Measurements from ENCODE around the gene TAC3. TPM values are rescaled to one million over a fixed set of nuclear protein-coding genes. Genes with fewer than 3 reads are reported as not detected.
"Not testable (repeated sequence)": the region's sequence is repeated elsewhere in the genome, so short reads cannot be mapped to it uniquely, and the experiment has no call there.

TAC3 gene
- total RNA-seq, 2 experiments from 2014 or later: not detected

- H3K36me3 Mint-ChIP-seq (ENCODE audit: low read depth); H3K27me3 Mint-ChIP-seq (ENCODE audit: low read depth); ATAC-seq; POLR2A ChIA-PET; H3K9me3 Mint-ChIP-seq (ENCODE audit: insufficient read depth); DNase-seq; H3K4me3 Mint-ChIP-seq; H3K27ac Mint-ChIP-seq; H3K4me1 Mint-ChIP-seq (ENCODE audit: low read depth): not testable (repeated sequence)
- CTCF ChIA-PET: interaction anchor here (0.7 to 2.7 kb wide), 8 partner anchors 9 to 45 kb away, joined by 3 to 15 read pairs (median 4); no protein-coding TSS in a partner anchor
These were observed 2.0 kb upstream of the TAC3 start for GRCh38 chr12:57018353-57018752.

- Mint-ChIP-seq H3K27me3 (ENCODE audit: low read depth) (peaks cover 10% of the 10 kb centered on the region), H3K36me3 (ENCODE audit: low read depth) (no peaks in the 10 kb centered on the region), H3K4me3 (no peak overlapping the region), H3K27ac (no peak overlapping the region), H3K4me1 (ENCODE audit: low read depth) (peaks cover 40% of the 10 kb centered on the region), H3K9me3 (ENCODE audit: insufficient read depth) (no peaks in the 10 kb centered on the region)
- DNase-seq (no peak), ATAC-seq (no peak)
- POLR2A ChIA-PET: interaction anchor here (0.7 kb wide), 1 partner anchor 39 kb away, joined by 3 read pairs; no protein-coding TSS in a partner anchor
- CTCF ChIA-PET: interaction anchor here (1.0 to 10.3 kb wide), 5 partner anchors 15 to 99 kb away, joined by 3 to 201 read pairs (median 7); partner anchors contain the start of gene STAT6
These were observed 3.5 kb downstream of the TAC3 start for GRCh38 chr12:57012600-57013465.

- Mint-ChIP-seq H3K9me3 (ENCODE audit: insufficient read depth) (no peaks in the 10 kb centered on the region), H3K27me3 (ENCODE audit: low read depth) (peaks cover 10% of the 10 kb centered on the region), H3K36me3 (ENCODE audit: low read depth) (no peaks in the 10 kb centered on the region), H3K4me1 (ENCODE audit: low read depth) (peaks cover 51% of the 10 kb centered on the region), H3K4me3 (peak overlapping the region; percentile 1), H3K27ac (peak overlapping the region; percentile 79)
- ATAC-seq (peak; percentile 79), DNase-seq (peak; percentile 42)
- ChIA-PET POLR2A (interaction anchor here (1.2 to 1.3 kb wide), 3 partner anchors 25 to 100 kb away, joined by 3 to 5 read pairs (median 3); no protein-coding TSS in a partner anchor), CTCF (interaction anchor here (1.0 to 10.3 kb wide), 16 partner anchors 10 to 170 kb away, joined by 3 to 201 read pairs (median 4); partner anchors contain the start of genes MYO1A and STAT6)
These were observed 4.6 kb downstream of the TAC3 start for GRCh38 chr12:57011438-57012424.

GRCh38 chr12:57010627-57011247, 5.6 kb downstream of the TAC3 start:
- H3K9me3 Mint-ChIP-seq (ENCODE audit: insufficient read depth): no peaks in the 10 kb centered on the region
- DNase-seq (no peak), ATAC-seq (no peak)
- H3K27ac Mint-ChIP-seq: peak overlapping the region; percentile 79
- no peaks in the 10 kb centered on the region for H3K36me3 Mint-ChIP-seq (ENCODE audit: low read depth)
- H3K4me1 Mint-ChIP-seq (ENCODE audit: low read depth): peaks cover 54% of the 10 kb centered on the region
- peaks cover 10% of the 10 kb centered on the region for H3K27me3 Mint-ChIP-seq (ENCODE audit: low read depth)
- no peak overlapping the region for H3K4me3 Mint-ChIP-seq
- CTCF ChIA-PET: interaction anchor here (0.7 to 10.3 kb wide), 15 partner anchors 9 to 256 kb away, joined by 3 to 201 read pairs (median 4); partner anchors contain the start of genes MYO1A and STAT6
- POLR2A ChIA-PET: interaction anchor here (0.6 to 1.3 kb wide), 4 partner anchors 26 to 101 kb away, joined by 3 to 5 read pairs (median 3); no protein-coding TSS in a partner anchor

GRCh38 chr12:57009949-57010626, 6.2 kb downstream of the TAC3 start:
- H3K27me3 Mint-ChIP-seq (ENCODE audit: low read depth): peaks cover 7% of the 10 kb centered on the region
- peaks cover 60% of the 10 kb centered on the region for H3K4me1 Mint-ChIP-seq (ENCODE audit: low read depth)
- CTCF ChIA-PET: interaction anchor here (0.7 to 10.3 kb wide), 13 partner anchors 8 to 256 kb away, joined by 3 to 201 read pairs (median 15); partner anchors contain the start of genes MYO1A and STAT6
- ATAC-seq (no peak), DNase-seq (no peak)
- no peaks in the 10 kb centered on the region for H3K9me3 Mint-ChIP-seq (ENCODE audit: insufficient read depth)
- H3K27ac Mint-ChIP-seq: no peak overlapping the region
- POLR2A ChIA-PET: interaction anchor here (1.2 to 2.1 kb wide), 3 partner anchors 69 to 102 kb away, joined by 3 to 22 read pairs (median 5); partner anchors contain the start of gene STAT6
- H3K36me3 Mint-ChIP-seq (ENCODE audit: low read depth): no peaks in the 10 kb centered on the region
- no peak overlapping the region for H3K4me3 Mint-ChIP-seq

- CTCF ChIA-PET: interaction anchor here (0.7 to 11.2 kb wide), 24 partner anchors 9 to 252 kb away, joined by 3 to 213 read pairs (median 8); partner anchors contain the start of genes HSD17B6, MYO1A, NEMP1 and PRIM1
- H3K4me1 Mint-ChIP-seq (ENCODE audit: low read depth): peaks cover 68% of the 10 kb centered on the region
- POLR2A ChIA-PET: interaction anchor here (0.7 to 2.1 kb wide), 4 partner anchors 8 to 104 kb away, joined by 3 to 22 read pairs (median 4); partner anchors contain the start of genes STAT6 and TAC3
- ATAC-seq: peak; percentile 37
- DNase-seq: peak; percentile 52
- peaks cover 12% of the 10 kb centered on the region for H3K36me3 Mint-ChIP-seq (ENCODE audit: low read depth)
- H3K27ac Mint-ChIP-seq: peak overlapping the region; percentile 77
- H3K9me3 Mint-ChIP-seq (ENCODE audit: insufficient read depth): no peaks in the 10 kb centered on the region
- H3K27me3 Mint-ChIP-seq (ENCODE audit: low read depth): no peaks in the 10 kb centered on the region
- no peak overlapping the region for H3K4me3 Mint-ChIP-seq
These were observed 8.2 kb downstream of the TAC3 start for GRCh38 chr12:57008178-57008577.

GRCh38 chr12:57006809-57007475, 9.4 kb downstream of the TAC3 start:
- ATAC-seq: no peak
- H3K36me3 Mint-ChIP-seq (ENCODE audit: low read depth): peaks cover 24% of the 10 kb centered on the region
- POLR2A ChIA-PET: interaction anchor here (0.6 to 1.5 kb wide), 3 partner anchors 41 to 105 kb away, joined by 3 to 5 read pairs (median 3); no protein-coding TSS in a partner anchor
- peak overlapping the region; percentile 77 for H3K27ac Mint-ChIP-seq
- CTCF ChIA-PET: interaction anchor here (1.0 to 11.2 kb wide), 20 partner anchors 9 to 251 kb away, joined by 3 to 213 read pairs (median 12); partner anchors contain the start of genes HSD17B6, MYO1A, NEMP1 and PRIM1
- peaks cover 61% of the 10 kb centered on the region for H3K4me1 Mint-ChIP-seq (ENCODE audit: low read depth)
- H3K4me3 Mint-ChIP-seq: peak overlapping the region; percentile 77
- H3K27me3 Mint-ChIP-seq (ENCODE audit: low read depth): no peaks in the 10 kb centered on the region
- no peak for DNase-seq
- no peaks in the 10 kb centered on the region for H3K9me3 Mint-ChIP-seq (ENCODE audit: insufficient read depth)

GRCh38 chr12:57005980-57006808, 10.1 kb downstream of the TAC3 start, which contains the start of gene ZBTB39:
Gene ZBTB39 (minus strand): TSS chr12:57006546. CDS start chr12:57004917, 1,629 bp downstream.
- no peaks in the 10 kb centered on the region for H3K9me3 Mint-ChIP-seq (ENCODE audit: insufficient read depth)
- peak within 1 kb of the TSS; percentile 95 for H3K4me3 Mint-ChIP-seq
- H3K27ac Mint-ChIP-seq: peak within 1 kb of the TSS; percentile 83
- H3K4me1 Mint-ChIP-seq (ENCODE audit: low read depth): peaks cover 60% of the 10 kb centered on the region
- peaks cover 31% of the 10 kb centered on the region for H3K36me3 Mint-ChIP-seq (ENCODE audit: low read depth)
- ATAC-seq (peak; percentile 79), DNase-seq (peak; percentile 68)
- CTCF ChIA-PET: interaction anchor here (0.9 to 11.2 kb wide), 27 partner anchors 9 to 280 kb away, joined by 3 to 213 read pairs (median 9); partner anchors contain the start of genes HSD17B6, MYO1A, NACA and NEMP1
- H3K27me3 Mint-ChIP-seq (ENCODE audit: low read depth): no peaks in the 10 kb centered on the region
- POLR2A ChIA-PET: interaction anchor here (0.6 to 1.5 kb wide), 4 partner anchors 41 to 106 kb away, joined by 3 to 5 read pairs (median 3); no protein-coding TSS in a partner anchor

GRCh38 chr12:57004651-57005050, 11.7 kb downstream of the TAC3 start:
- H3K4me1 Mint-ChIP-seq (ENCODE audit: low read depth): peaks cover 63% of the 10 kb centered on the region
- ATAC-seq (no peak), DNase-seq (no peak)
- peaks cover 39% of the 10 kb centered on the region for H3K36me3 Mint-ChIP-seq (ENCODE audit: low read depth)
- CTCF ChIA-PET: interaction anchor here (0.7 to 11.2 kb wide), 19 partner anchors 8 to 279 kb away, joined by 3 to 213 read pairs (median 4); partner anchors contain the start of genes HSD17B6, NACA, NEMP1 and PRIM1
- POLR2A ChIA-PET: interaction anchor here (1.0 kb wide), 1 partner anchor 74 kb away, joined by 4 read pairs; the partner anchor contains the start of gene NEMP1
- no peak overlapping the region for H3K27ac Mint-ChIP-seq
- no peaks in the 10 kb centered on the region for H3K27me3 Mint-ChIP-seq (ENCODE audit: low read depth)
- no peaks in the 10 kb centered on the region for H3K9me3 Mint-ChIP-seq (ENCODE audit: insufficient read depth)
- peak overlapping the region; percentile 95 for H3K4me3 Mint-ChIP-seq

Data from activated CD8-positive, alpha-beta T cell treated with anti-CD3 and anti-CD28 coated beads, Interleukin-2, amount 10 ng/mL, durations not matched to agents 7 days and 5 days (primary cell).